Uterus (tissue), 2 donors: ENCODE measurements around the gene TRIM54.

ENCODE experiments used
- CTCF ChIP-seq, 4 experiments: fragments of 200-600 bp in 2 of 4; fragments of 450-650 bp in 2 of 4; sonication (generic) in 2 of 4; IDR thresholded peaks; one replicate each; pipeline ENCODE4 v1.5.1; 2016 to 2019; ENCODE audit warnings: antibody characterized with exemption in 4 of 4, mild to moderate bottlenecking in 2 of 4, moderate library complexity in 1 of 4
- POLR2A ChIP-seq, 2 donors: fragments of 450-650 bp; IDR thresholded peaks; one replicate each; pipeline ENCODE4 v1.6.1; 2016; ENCODE audit warnings: antibody characterized with exemption in 2 of 2, mild to moderate bottlenecking in 1 of 2, moderate library complexity in 1 of 2

GRCh38 chr2:27303093-27304025 lies 21.1 kb downstream of the TRIM54 start:
- TF ChIP-seq CTCF (IDR thresholded peaks at IDR 0.05) = peak; percentile 78 to 91 (median 83)
- TF ChIP-seq POLR2A (IDR thresholded peaks at IDR 0.05) = no peak
